ENCODE results near the gene CCNK.

CCNK gene

DNA sequence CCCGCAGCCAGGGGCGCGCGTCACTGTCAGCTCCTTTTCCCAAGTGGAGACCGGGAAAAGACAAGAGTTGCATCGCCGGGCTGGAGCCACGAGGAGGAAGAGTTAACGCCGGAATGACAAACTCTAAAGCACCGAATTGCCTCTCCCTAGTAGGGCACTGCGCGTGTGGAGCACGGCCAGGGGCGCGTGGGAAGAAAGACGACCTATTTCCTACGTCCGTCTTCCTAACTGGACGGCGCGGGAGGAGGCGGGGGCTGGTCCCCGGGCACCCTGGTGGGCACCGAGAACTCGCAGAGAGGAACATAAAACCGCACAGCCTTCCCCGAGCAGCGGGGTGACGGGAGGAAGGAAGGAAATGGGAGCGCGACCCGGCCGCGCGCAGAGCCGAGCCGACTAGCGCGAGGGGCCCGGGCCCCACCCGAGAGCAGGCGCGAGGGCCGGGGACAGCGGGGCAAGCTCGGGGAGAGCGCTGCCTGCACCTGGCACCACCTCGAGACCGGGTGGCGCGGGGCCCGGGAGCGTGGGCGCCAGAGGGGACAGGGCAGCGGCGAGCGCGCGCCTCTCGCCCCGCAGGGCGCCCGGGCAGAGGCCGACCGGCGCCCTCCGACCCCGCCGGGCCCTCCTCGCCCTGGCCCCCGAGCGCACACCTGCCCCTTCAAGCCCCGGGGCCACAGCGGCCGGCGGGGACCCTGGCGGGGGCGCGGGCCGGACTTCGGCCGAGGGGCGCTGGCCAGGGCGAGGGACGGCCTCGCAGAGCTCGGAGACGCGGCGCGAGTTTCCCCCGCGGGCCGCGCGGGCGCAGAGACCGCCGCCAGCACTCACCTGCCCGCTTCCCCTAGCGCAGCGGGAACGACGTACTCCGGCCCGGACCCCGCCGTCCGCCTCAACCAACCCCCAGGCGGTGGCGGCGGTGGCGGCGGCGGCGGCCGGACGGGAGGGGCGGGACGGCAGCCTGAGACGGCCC is 1.0 kb upstream of the CCNK start, which contains the start of gene SETD3:
Gene SETD3 (minus strand): TSS at position 954 of the 964 bp plus-strand sequence. CDS start 15,054 bp downstream, outside the sequence.
- peak within 1 kb of the TSS; percentile 85 for H3K4me3 ChIP-seq (ENCODE audit: low read depth, low read length)
- TF ChIP-seq, protein P1, sequence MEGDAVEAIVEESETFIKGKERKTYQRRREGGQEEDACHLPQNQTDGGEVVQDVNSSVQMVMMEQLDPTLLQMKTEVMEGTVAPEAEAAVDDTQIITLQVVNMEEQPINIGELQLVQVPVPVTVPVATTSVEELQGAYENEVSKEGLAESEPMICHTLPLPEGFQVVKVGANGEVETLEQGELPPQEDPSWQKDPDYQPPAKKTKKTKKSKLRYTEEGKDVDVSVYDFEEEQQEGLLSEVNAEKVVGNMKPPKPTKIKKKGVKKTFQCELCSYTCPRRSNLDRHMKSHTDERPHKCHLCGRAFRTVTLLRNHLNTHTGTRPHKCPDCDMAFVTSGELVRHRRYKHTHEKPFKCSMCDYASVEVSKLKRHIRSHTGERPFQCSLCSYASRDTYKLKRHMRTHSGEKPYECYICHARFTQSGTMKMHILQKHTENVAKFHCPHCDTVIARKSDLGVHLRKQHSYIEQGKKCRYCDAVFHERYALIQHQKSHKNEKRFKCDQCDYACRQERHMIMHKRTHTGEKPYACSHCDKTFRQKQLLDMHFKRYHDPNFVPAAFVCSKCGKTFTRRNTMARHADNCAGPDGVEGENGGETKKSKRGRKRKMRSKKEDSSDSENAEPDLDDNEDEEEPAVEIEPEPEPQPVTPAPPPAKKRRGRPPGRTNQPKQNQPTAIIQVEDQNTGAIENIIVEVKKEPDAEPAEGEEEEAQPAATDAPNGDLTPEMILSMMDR (IDR thresholded peaks at IDR 0.05; ENCODE audit: borderline replicate concordance, insufficient read depth, low read depth, low read length), result no peak

DNA sequence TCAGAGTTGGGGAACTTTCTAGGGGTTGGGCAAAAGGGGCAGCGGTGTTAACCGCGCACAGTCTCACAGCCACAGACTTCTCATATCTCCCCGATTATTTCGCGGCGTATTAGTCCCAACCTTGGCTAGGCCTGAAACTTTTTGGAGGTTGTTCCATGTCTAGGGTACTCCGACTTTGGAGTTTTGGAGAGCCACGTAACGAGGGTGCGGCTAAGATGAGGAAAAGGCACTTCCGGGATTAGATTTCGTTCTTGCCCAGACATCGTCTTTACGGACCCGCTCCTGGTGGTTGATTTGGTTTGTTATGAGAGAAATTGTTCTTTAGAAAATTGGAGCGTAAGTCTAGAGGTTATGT is 513 bp downstream of the CCNK start:
- TF ChIP-seq, protein P1 (IDR thresholded peaks at IDR 0.05; ENCODE audit: borderline replicate concordance, insufficient read depth, low read depth, low read length), result no peak
- peak overlapping the region; percentile 85 for H3K4me3 ChIP-seq (ENCODE audit: low read depth, low read length)

DNA sequence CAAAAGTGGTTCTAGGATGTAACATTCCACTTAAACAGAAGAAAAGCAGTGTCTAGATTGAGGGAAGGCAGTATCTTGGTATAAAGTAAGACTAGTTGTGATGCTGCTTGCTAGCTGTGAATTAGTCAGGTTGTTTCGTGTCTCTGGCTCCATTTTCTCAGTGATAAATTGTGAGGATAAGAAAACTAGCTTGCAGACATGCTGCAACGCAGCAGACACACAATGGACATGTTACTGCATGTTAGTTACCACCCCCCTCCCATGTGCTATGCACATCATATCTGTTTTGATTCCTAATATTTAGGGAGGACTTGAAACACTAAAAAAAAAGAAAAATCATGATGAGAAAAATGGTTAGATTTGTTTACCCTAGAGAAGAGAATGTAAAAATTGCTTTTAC is 2.9 kb downstream of the CCNK start:
- no peak overlapping the region for H3K4me3 ChIP-seq (ENCODE audit: low read depth, low read length)
- TF ChIP-seq, protein P1 (IDR thresholded peaks at IDR 0.05; ENCODE audit: borderline replicate concordance, insufficient read depth, low read depth, low read length), result no peak

DNA sequence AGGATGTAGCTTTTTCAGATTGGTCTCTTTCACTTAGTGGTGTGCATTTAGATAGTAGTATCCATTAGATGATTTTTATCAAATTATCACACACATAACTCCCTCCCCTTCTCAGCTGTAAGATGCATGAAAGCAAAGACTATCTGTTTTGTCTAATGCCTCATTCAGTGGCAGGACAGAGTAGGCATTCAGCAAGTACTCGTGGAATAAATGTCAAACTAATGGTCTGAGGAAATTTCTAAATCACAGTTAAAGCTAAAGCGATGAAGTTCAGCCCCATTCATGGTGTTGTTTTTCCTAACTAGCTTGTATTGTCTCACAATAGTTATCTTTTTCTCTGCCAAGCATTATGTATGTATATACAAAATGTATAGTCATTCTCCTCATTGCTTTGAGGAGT is 16.1 kb downstream of the CCNK start:
- no peak overlapping the region for H3K4me3 ChIP-seq (ENCODE audit: low read depth, low read length)

DNA sequence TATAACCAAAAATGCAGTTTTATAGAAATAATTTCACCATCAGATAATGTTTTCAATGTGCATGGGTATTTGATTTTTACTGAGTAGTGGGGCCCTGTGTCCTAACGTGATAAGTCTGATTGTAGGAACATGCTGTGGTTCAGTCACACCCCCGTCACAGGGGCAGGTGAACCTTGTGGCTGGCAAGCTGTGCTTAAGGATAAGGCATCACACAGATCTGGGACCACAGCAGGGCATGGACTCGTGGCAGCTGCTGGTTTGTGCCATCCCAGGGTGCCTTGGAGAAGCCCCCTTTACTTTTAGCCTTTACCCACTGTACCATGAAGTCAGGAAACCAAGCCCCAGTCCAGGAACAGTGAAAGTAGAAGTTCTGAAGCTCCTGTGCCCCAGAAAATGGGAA is 16.7 kb downstream of the CCNK start:
- no peak overlapping the region for H3K4me3 ChIP-seq (ENCODE audit: low read depth, low read length)
- TF ChIP-seq, protein P1 (IDR thresholded peaks at IDR 0.05; ENCODE audit: borderline replicate concordance, insufficient read depth, low read depth, low read length), result no peak

More for the DNA sequence above, 16.1 kb downstream of the CCNK start:
- TF ChIP-seq, protein P1 (IDR thresholded peaks at IDR 0.05; ENCODE audit: borderline replicate concordance, insufficient read depth, low read depth, low read length), result no peak

DNA sequence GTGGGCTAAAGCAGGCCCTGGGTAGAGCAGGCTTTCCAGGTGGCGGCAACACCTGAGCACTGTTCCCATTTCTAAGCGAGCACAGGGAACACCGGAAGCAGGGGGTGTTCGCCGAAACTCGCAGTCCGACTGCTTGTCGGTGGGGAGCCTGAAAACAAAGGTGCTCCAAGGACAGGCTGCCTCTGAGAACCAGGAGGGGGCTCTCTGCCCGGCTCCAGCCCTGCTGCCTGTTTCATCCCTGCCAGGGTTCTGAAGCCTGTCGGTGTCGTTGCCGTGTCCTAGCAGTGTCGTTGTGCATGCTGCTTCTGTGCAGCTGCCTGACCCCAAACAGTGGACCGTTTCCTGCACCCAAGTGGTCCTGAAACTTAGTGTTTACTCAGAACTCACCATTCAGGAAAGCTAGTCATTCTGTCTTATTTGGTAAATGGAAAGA is 21.8 kb downstream of the CCNK start:
- TF ChIP-seq, protein P1 (IDR thresholded peaks at IDR 0.05; ENCODE audit: borderline replicate concordance, insufficient read depth, low read depth, low read length), result no peak
- H3K4me3 ChIP-seq (ENCODE audit: low read depth, low read length), result no peak overlapping the region
